ENCODE results near the gene ARHGEF11. TPM values are rescaled to one million over a fixed set of nuclear protein-coding genes. Genes with fewer than 3 reads are reported as not detected.

ARHGEF11 gene
- total and polyA plus RNA-seq, 2 of the 4 experiments (the other 2 are of a cell fraction), result 16.8 to 17.2 TPM

- Histone ChIP-seq H3K36me3 (ENCODE audit: control insufficient read depth, insufficient read depth, low read length) (no peaks in the 10 kb centered on the region), H3K9ac (ENCODE audit: low read depth, low read length) (no peak overlapping the region), H3K56ac (ENCODE audit: extremely low read depth, insufficient read depth, low read length) (no peak overlapping the region), H3K79me1 (ENCODE audit: low read depth in 1 of 2, low read length in 2 of 2) (peaks cover 28 to 64% of the 10 kb centered on the region in 2 experiments), H4K5ac (ENCODE audit: low read depth, low read length) (no peak overlapping the region), H3K9me1 (ENCODE audit: insufficient read depth, low read length) (peaks cover 5% of the 10 kb centered on the region; the same call in 1 of the 2 replicates), H3K4me1 (ENCODE audit: control insufficient read depth, insufficient read depth, low read length) (peaks cover 15% of the 10 kb centered on the region), H3K23ac (ENCODE audit: low read depth, low read length) (no peak overlapping the region), H4K91ac (ENCODE audit: insufficient read depth, low read depth, low read length) (no peak overlapping the region), H3K27me3 (ENCODE audit: control insufficient read depth, insufficient read depth, low read length) (no peaks in the 10 kb centered on the region), H4K8ac (ENCODE audit: low read depth in 2 of 2, low read length in 2 of 2) (no peak overlapping the region), H3K18ac (ENCODE audit: low read depth, low read length) (no peak overlapping the region), H2BK5ac (ENCODE audit: low read depth, low read length, poor library complexity, severe bottlenecking) (no peak overlapping the region), H4K20me1 (ENCODE audit: insufficient read depth, low read length) (peaks cover 38% of the 10 kb centered on the region; the same call in 1 of the 2 replicates), H3K4me2 (ENCODE audit: low read depth, low read length) (no peak overlapping the region), H2AK5ac (ENCODE audit: low read depth, low read length) (no peak overlapping the region), H3K14ac (replicated peaks; ENCODE audit: low read depth, low read length) (no peak overlapping the region), H3K4ac (ENCODE audit: low read depth, low read length) (no peak overlapping the region), H3K27ac (ENCODE audit: insufficient read depth, low read length) (no peak overlapping the region), H2AK9ac (replicated peaks; ENCODE audit: low read depth, low read length, poor library complexity) (no peak overlapping the region), H3K4me3 (ENCODE audit: insufficient read depth, low read depth, low read length) (no peak overlapping the region), H2BK120ac (ENCODE audit: low read depth, low read length) (no peak overlapping the region), H2BK15ac (ENCODE audit: low read depth, low read length) (no peak overlapping the region), H2BK20ac (ENCODE audit: low read depth, low read length) (no peak overlapping the region), H3K9me3 (ENCODE audit: control insufficient read depth, insufficient read depth, low read length) (no peaks in the 10 kb centered on the region), H2AFZ (replicated peaks; ENCODE audit: low read length, poor library complexity) (no peak overlapping the region)
- intact Hi-C loops (cut with micrococcal nuclease), result loop anchor here (5.0 kb wide), 1 partner anchor 36 kb away; no protein-coding TSS in a partner anchor
- no peak for TF ChIP-seq RCOR1 (IDR thresholded peaks at IDR 0.05; ENCODE audit: insufficient replicate concordance, low read length)
- ATAC-seq (ENCODE audit: low read depth), result no peak
- no peak for DNase-seq
- CTCF ChIA-PET, result interaction anchor here (0.6 kb wide), 1 partner anchor 403 kb away, joined by 5 read pairs; no protein-coding TSS in a partner anchor
- POLR2A ChIA-PET (ENCODE audit: unreplicated experiment), result no interaction called here
- WGBS, 2 experiments (ENCODE audit: extremely low coverage in 2 of 2, insufficient read length in 1 of 2), result no CpG with 5 or more reads among the region's 2 CpGs
- dilution Hi-C loops (cut with HindIII; ENCODE audit: low sequenced_read_pairs, unreplicated experiment), result no loop called here
- in situ Hi-C loops (cut with MboI; ENCODE audit: low sequenced_read_pairs), result no loop called here
- no TSS peak for BruUV-seq (replicated peaks)
Measured at GRCh38 chr1:157005965-157006364, 39.6 kb downstream of the ARHGEF11 start.

All from IMR-90 (cell line).